ENCODE results near the gene PSD2.
"Not testable (repeated sequence)": the region's sequence is repeated elsewhere in the genome, so short reads cannot be mapped to it uniquely, and the experiment has no call there.

Gene PSD2

GRCh38 chr5:139787568-139788293 lies 7.9 kb upstream of the PSD2 start:
- H3K9ac ChIP-seq (ENCODE audit: low read length), result peak overlapping the region; percentile 45
- no peaks in the 10 kb centered on the region for H3K4me1 ChIP-seq (ENCODE audit: control insufficient read depth, insufficient read depth, low read length)
- no peaks in the 10 kb centered on the region for H3K36me3 ChIP-seq (ENCODE audit: control insufficient read depth, insufficient read depth, low read length)
- peak overlapping the region; percentile 59 for H3K27ac ChIP-seq (ENCODE audit: low read depth, low read length)
- peak overlapping the region; percentile 81 for H3K4me3 ChIP-seq (ENCODE audit: low read length)
- H3K27me3 ChIP-seq (ENCODE audit: control insufficient read depth, insufficient read depth, low read length), result peaks cover 4% of the 10 kb centered on the region

- Histone ChIP-seq H3K27ac (ENCODE audit: low read depth, low read length) (peak overlapping the region; percentile 59), H3K27me3 (ENCODE audit: control insufficient read depth, insufficient read depth, low read length) (peaks cover 4% of the 10 kb centered on the region), H3K4me1 (ENCODE audit: control insufficient read depth, insufficient read depth, low read length) (no peaks in the 10 kb centered on the region), H3K9ac (ENCODE audit: low read length) (no peak overlapping the region), H3K36me3 (ENCODE audit: control insufficient read depth, insufficient read depth, low read length) (no peaks in the 10 kb centered on the region), H3K4me3 (ENCODE audit: low read length) (peak overlapping the region; percentile 54)
Measured at GRCh38 chr5:139788294-139788910, 7.2 kb upstream of the PSD2 start.

- no peaks in the 10 kb centered on the region for H3K36me3 ChIP-seq (ENCODE audit: control insufficient read depth, insufficient read depth, low read length)
- no peak overlapping the region for H3K9ac ChIP-seq (ENCODE audit: low read length)
- no peak overlapping the region for H3K4me3 ChIP-seq (ENCODE audit: low read length)
- H3K27me3 ChIP-seq (ENCODE audit: control insufficient read depth, insufficient read depth, low read length), result peaks cover 4% of the 10 kb centered on the region
- no peak overlapping the region for H3K27ac ChIP-seq (ENCODE audit: low read depth, low read length)
- H3K4me1 ChIP-seq (ENCODE audit: control insufficient read depth, insufficient read depth, low read length), result no peaks in the 10 kb centered on the region
Measured at GRCh38 chr5:139789116-139789844, 6.3 kb upstream of the PSD2 start.

- H3K27me3 ChIP-seq (ENCODE audit: control insufficient read depth, insufficient read depth, low read length), result peaks cover 4% of the 10 kb centered on the region
- H3K36me3 ChIP-seq (ENCODE audit: control insufficient read depth, insufficient read depth, low read length), result no peaks in the 10 kb centered on the region
- H3K4me1 ChIP-seq (ENCODE audit: control insufficient read depth, insufficient read depth, low read length), result no peaks in the 10 kb centered on the region
- H3K27ac ChIP-seq (ENCODE audit: low read depth, low read length), result no peak overlapping the region
- no peak overlapping the region for H3K4me3 ChIP-seq (ENCODE audit: low read length)
- H3K9ac ChIP-seq (ENCODE audit: low read length), result no peak overlapping the region
Measured at GRCh38 chr5:139789845-139790189, 5.8 kb upstream of the PSD2 start.

GRCh38 chr5:139792218-139792617 lies 3.4 kb upstream of the PSD2 start:
- Histone ChIP-seq H3K4me3 (ENCODE audit: low read length) (no peak overlapping the region), H3K27me3 (ENCODE audit: control insufficient read depth, insufficient read depth, low read length) (peaks cover 7% of the 10 kb centered on the region)

GRCh38 chr5:139792655-139793054 lies 3.0 kb upstream of the PSD2 start:
- H3K9ac ChIP-seq (ENCODE audit: low read length); H3K4me1 ChIP-seq (ENCODE audit: control insufficient read depth, insufficient read depth, low read length); H3K36me3 ChIP-seq (ENCODE audit: control insufficient read depth, insufficient read depth, low read length); H3K4me3 ChIP-seq (ENCODE audit: low read length); H3K27ac ChIP-seq (ENCODE audit: low read depth, low read length): not testable (repeated sequence)
- H3K27me3 ChIP-seq (ENCODE audit: control insufficient read depth, insufficient read depth, low read length), result peaks cover 10% of the 10 kb centered on the region

More at GRCh38 chr5:139792218-139792617, 3.4 kb upstream of the PSD2 start:
- no peaks in the 10 kb centered on the region for H3K36me3 ChIP-seq (ENCODE audit: control insufficient read depth, insufficient read depth, low read length)
- H3K9ac ChIP-seq (ENCODE audit: low read length), result no peak overlapping the region
- H3K27ac ChIP-seq (ENCODE audit: low read depth, low read length), result no peak overlapping the region
- H3K4me1 ChIP-seq (ENCODE audit: control insufficient read depth, insufficient read depth, low read length), result no peaks in the 10 kb centered on the region

- Histone ChIP-seq H3K9ac (ENCODE audit: low read length) (no peak overlapping the region), H3K27me3 (ENCODE audit: control insufficient read depth, insufficient read depth, low read length) (peaks cover 18% of the 10 kb centered on the region), H3K36me3 (ENCODE audit: control insufficient read depth, insufficient read depth, low read length) (no peaks in the 10 kb centered on the region), H3K27ac (ENCODE audit: low read depth, low read length) (no peak overlapping the region), H3K4me3 (ENCODE audit: low read length) (no peak overlapping the region), H3K4me1 (ENCODE audit: control insufficient read depth, insufficient read depth, low read length) (no peaks in the 10 kb centered on the region)
Measured at GRCh38 chr5:139794067-139794846, 1.4 kb upstream of the PSD2 start.

- Histone ChIP-seq H3K4me3 (ENCODE audit: low read length) (no peak overlapping the region), H3K27me3 (ENCODE audit: control insufficient read depth, insufficient read depth, low read length) (peaks cover 23% of the 10 kb centered on the region), H3K27ac (ENCODE audit: low read depth, low read length) (no peak overlapping the region), H3K36me3 (ENCODE audit: control insufficient read depth, insufficient read depth, low read length) (no peaks in the 10 kb centered on the region), H3K4me1 (ENCODE audit: control insufficient read depth, insufficient read depth, low read length) (no peaks in the 10 kb centered on the region), H3K9ac (ENCODE audit: low read length) (no peak overlapping the region)
Measured at GRCh38 chr5:139796061-139796806, 626 bp downstream of the PSD2 start.

GRCh38 chr5:139797335-139797734 lies 1.7 kb downstream of the PSD2 start:
- no peak overlapping the region for H3K27ac ChIP-seq (ENCODE audit: low read depth, low read length)
- no peaks in the 10 kb centered on the region for H3K4me1 ChIP-seq (ENCODE audit: control insufficient read depth, insufficient read depth, low read length)
- no peaks in the 10 kb centered on the region for H3K36me3 ChIP-seq (ENCODE audit: control insufficient read depth, insufficient read depth, low read length)
- H3K4me3 ChIP-seq (ENCODE audit: low read length), result no peak overlapping the region
- no peak overlapping the region for H3K9ac ChIP-seq (ENCODE audit: low read length)
- peaks cover 23% of the 10 kb centered on the region for H3K27me3 ChIP-seq (ENCODE audit: control insufficient read depth, insufficient read depth, low read length)

- Histone ChIP-seq H3K27me3 (ENCODE audit: control insufficient read depth, insufficient read depth, low read length) (peaks cover 23% of the 10 kb centered on the region), H3K4me3 (ENCODE audit: low read length) (no peak overlapping the region), H3K27ac (ENCODE audit: low read depth, low read length) (no peak overlapping the region), H3K9ac (ENCODE audit: low read length) (no peak overlapping the region), H3K36me3 (ENCODE audit: control insufficient read depth, insufficient read depth, low read length) (no peaks in the 10 kb centered on the region), H3K4me1 (ENCODE audit: control insufficient read depth, insufficient read depth, low read length) (no peaks in the 10 kb centered on the region)
Measured at GRCh38 chr5:139797856-139798510, 2.4 kb downstream of the PSD2 start.

- H3K9ac ChIP-seq (ENCODE audit: low read length), result no peak overlapping the region
- H3K27me3 ChIP-seq (ENCODE audit: control insufficient read depth, insufficient read depth, low read length), result peaks cover 23% of the 10 kb centered on the region
- no peaks in the 10 kb centered on the region for H3K36me3 ChIP-seq (ENCODE audit: control insufficient read depth, insufficient read depth, low read length)
- H3K4me3 ChIP-seq (ENCODE audit: low read length), result no peak overlapping the region
- no peaks in the 10 kb centered on the region for H3K4me1 ChIP-seq (ENCODE audit: control insufficient read depth, insufficient read depth, low read length)
- H3K27ac ChIP-seq (ENCODE audit: low read depth, low read length), result no peak overlapping the region
Measured at GRCh38 chr5:139798883-139799282, 3.3 kb downstream of the PSD2 start.

Data from rectal smooth muscle tissue (tissue), 1 donor.